Measurements from ENCODE around the gene PDP2. TPM values are rescaled to one million over a fixed set of nuclear protein-coding genes. Genes with fewer than 3 reads are reported as not detected.

The PDP2 gene
- polyA plus RNA-seq, 1 of the 3 experiments (the other 2 are of a cell fraction), result 4.7 TPM

GRCh38 chr16:66885491-66885890, 5.2 kb downstream of the PDP2 start (continued):
- TF ChIP-seq, protein P1, sequence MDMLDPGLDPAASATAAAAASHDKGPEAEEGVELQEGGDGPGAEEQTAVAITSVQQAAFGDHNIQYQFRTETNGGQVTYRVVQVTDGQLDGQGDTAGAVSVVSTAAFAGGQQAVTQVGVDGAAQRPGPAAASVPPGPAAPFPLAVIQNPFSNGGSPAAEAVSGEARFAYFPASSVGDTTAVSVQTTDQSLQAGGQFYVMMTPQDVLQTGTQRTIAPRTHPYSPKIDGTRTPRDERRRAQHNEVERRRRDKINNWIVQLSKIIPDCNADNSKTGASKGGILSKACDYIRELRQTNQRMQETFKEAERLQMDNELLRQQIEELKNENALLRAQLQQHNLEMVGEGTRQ (IDR thresholded peaks at IDR 0.05; ENCODE audit: borderline replicate concordance, low read depth, low read length), result no peak
- TF ChIP-seq MEF2A (IDR thresholded peaks at IDR 0.05; ENCODE audit: borderline replicate concordance, low read depth) (no peak), RFX5 (IDR thresholded peaks at IDR 0.05; ENCODE audit: low read length) (no peak)

- no peak overlapping the region for H3K9ac ChIP-seq
- ChIA-PET CTCF (interaction anchor here (1.2 to 3.4 kb wide), 4 partner anchors 8 to 18 kb away, joined by 3 to 17 read pairs (median 6); no protein-coding TSS in a partner anchor), POLR2A (no interaction called here)
- H4K20me1 ChIP-seq (ENCODE audit: insufficient read depth), result no peaks in the 10 kb centered on the region
- 73% methylated on average over 2 of the region's 2 CpGs for WGBS (ENCODE audit: low lambda C conversion rate)
- H3K9me3 ChIP-seq, result no peaks in the 10 kb centered on the region
- H3K4me2 ChIP-seq, result no peak overlapping the region
- H3K27me3 ChIP-seq (ENCODE audit: insufficient read depth), result no peaks in the 10 kb centered on the region
- H3K9me2 ChIP-seq, result no peaks in the 10 kb centered on the region
- TF ChIP-seq EP300 (IDR thresholded peaks at IDR 0.05; ENCODE audit: borderline replicate concordance in 1 of 2, low read depth in 1 of 2, low read length in 1 of 2), result no peak
- no peak for TF ChIP-seq CHD2 (IDR thresholded peaks at IDR 0.05; ENCODE audit: low read length, partially characterized antibody)
- TF ChIP-seq FOXJ3 (CRISPR knock-in tag; IDR thresholded peaks at IDR 0.05), result no peak
- TF ChIP-seq, protein P2, sequence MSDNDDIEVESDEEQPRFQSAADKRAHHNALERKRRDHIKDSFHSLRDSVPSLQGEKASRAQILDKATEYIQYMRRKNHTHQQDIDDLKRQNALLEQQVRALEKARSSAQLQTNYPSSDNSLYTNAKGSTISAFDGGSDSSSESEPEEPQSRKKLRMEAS (IDR thresholded peaks at IDR 0.05; ENCODE audit: low read depth), result no peak
- no peak for TF ChIP-seq NRF1 (IDR thresholded peaks at IDR 0.05; ENCODE audit: low read depth, low read length)
- TF ChIP-seq GABPA (IDR thresholded peaks at IDR 0.05; ENCODE audit: low read depth), result no peak
- TF ChIP-seq RCOR1 (IDR thresholded peaks at IDR 0.05; ENCODE audit: low read length), result no peak
- no peak for DNase-seq
- peaks cover 3% of the 10 kb centered on the region for H3F3A ChIP-seq (replicated peaks; ENCODE audit: insufficient read depth)
- no peak overlapping the region for H3K4me3 ChIP-seq (ENCODE audit: low read depth in 2 of 2, low read length in 1 of 2)
- peaks cover 14 to 19% of the 10 kb centered on the region in 2 experiments for H3K36me3 ChIP-seq (replicated peaks in 1 of 2; ENCODE audit: control insufficient read depth in 1 of 2, insufficient read depth in 2 of 2, low read length in 1 of 2)
- peaks cover 2 to 7% of the 10 kb centered on the region in 2 experiments; a peak in 1 of 4 replicates for H3K4me1 ChIP-seq (ENCODE audit: control insufficient read depth in 1 of 2, insufficient read depth in 2 of 2, low read depth in 1 of 2, low read length in 1 of 2)
- H3K79me2 ChIP-seq (ENCODE audit: insufficient read depth), result peaks cover 20% of the 10 kb centered on the region
- no peak overlapping the region for H2AFZ ChIP-seq (ENCODE audit: low read depth)
- no peak overlapping the region for H3K27ac ChIP-seq (ENCODE audit: low read depth in 2 of 2, low read length in 1 of 2)
Observed at GRCh38 chr16:66886321-66886720, 6.0 kb downstream of the PDP2 start.

DNA sequence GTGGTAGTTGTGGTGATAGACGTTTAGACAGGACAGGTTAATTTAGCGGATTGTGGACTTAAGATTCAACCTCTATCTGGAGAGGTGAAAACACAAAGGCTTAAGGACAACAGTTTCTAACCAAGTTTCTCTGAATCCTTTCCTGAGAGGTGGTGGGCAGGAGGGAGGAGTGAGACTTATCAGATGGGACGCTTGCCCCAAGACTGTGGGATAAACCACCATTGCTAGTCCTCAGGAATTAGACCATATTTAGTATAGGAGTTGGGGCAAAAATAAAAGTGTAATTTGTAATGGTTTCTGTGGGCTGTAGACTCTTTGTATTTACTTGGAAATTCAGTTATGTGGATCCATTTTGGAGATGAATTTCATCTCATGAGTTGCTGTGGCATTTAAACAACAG, 6.6 kb downstream of the PDP2 start:
- Histone ChIP-seq H4K20me1 (ENCODE audit: insufficient read depth) (no peaks in the 10 kb centered on the region), H2AFZ (ENCODE audit: low read depth) (no peak overlapping the region), H3K4me1 (ENCODE audit: control insufficient read depth in 1 of 2, insufficient read depth in 2 of 2, low read depth in 1 of 2, low read length in 1 of 2) (peaks cover 0 to 7% of the 10 kb centered on the region in 2 experiments; a peak in 1 of 4 replicates), H3K27ac (ENCODE audit: low read depth in 2 of 2, low read length in 1 of 2) (no peak overlapping the region), H3K4me2 (no peak overlapping the region), H3K4me3 (ENCODE audit: low read depth in 2 of 2, low read length in 1 of 2) (no peak overlapping the region), H3K9ac (no peak overlapping the region), H3F3A (replicated peaks; ENCODE audit: insufficient read depth) (peaks cover 3% of the 10 kb centered on the region), H3K9me2 (no peaks in the 10 kb centered on the region), H3K36me3 (replicated peaks in 1 of 2; ENCODE audit: control insufficient read depth in 1 of 2, insufficient read depth in 2 of 2, low read length in 1 of 2) (peaks cover 14 to 19% of the 10 kb centered on the region in 2 experiments), H3K27me3 (ENCODE audit: insufficient read depth) (no peaks in the 10 kb centered on the region), H3K9me3 (no peaks in the 10 kb centered on the region), H3K79me2 (ENCODE audit: insufficient read depth) (peaks cover 15% of the 10 kb centered on the region; the same call in 1 of the 2 replicates)
- TF ChIP-seq YY1 (IDR thresholded peaks at IDR 0.05; ENCODE audit: low read depth), result no peak
- TF ChIP-seq, protein P3, sequence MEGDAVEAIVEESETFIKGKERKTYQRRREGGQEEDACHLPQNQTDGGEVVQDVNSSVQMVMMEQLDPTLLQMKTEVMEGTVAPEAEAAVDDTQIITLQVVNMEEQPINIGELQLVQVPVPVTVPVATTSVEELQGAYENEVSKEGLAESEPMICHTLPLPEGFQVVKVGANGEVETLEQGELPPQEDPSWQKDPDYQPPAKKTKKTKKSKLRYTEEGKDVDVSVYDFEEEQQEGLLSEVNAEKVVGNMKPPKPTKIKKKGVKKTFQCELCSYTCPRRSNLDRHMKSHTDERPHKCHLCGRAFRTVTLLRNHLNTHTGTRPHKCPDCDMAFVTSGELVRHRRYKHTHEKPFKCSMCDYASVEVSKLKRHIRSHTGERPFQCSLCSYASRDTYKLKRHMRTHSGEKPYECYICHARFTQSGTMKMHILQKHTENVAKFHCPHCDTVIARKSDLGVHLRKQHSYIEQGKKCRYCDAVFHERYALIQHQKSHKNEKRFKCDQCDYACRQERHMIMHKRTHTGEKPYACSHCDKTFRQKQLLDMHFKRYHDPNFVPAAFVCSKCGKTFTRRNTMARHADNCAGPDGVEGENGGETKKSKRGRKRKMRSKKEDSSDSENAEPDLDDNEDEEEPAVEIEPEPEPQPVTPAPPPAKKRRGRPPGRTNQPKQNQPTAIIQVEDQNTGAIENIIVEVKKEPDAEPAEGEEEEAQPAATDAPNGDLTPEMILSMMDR (IDR thresholded peaks at IDR 0.05), result no peak
- DNase-seq, result no peak
- 92% methylated on average over 3 of the region's 3 CpGs for WGBS (ENCODE audit: low lambda C conversion rate)
- ChIA-PET POLR2A (no interaction called here), CTCF (interaction anchor here (0.8 to 3.4 kb wide), 3 partner anchors 8 to 14 kb away, joined by 3 to 17 read pairs (median 3); no protein-coding TSS in a partner anchor)
